Activated CD4-positive, alpha-beta T cell treated with anti-CD3 and anti-CD28 coated beads, Interleukin-2, Interleukin-4, amounts not matched to agents 100 ng/mL and 50 ng/mL, durations not matched to agents 16 hours and 8 hours (primary cell): Measurements from ENCODE around the gene TSEN34.
"Not testable (repeated sequence)": the region's sequence is repeated elsewhere in the genome, so short reads cannot be mapped to it uniquely, and the experiment has no call there.

Experiments used
- DNase-seq: peaks from one replicate; pipeline ENCODE4 v3.0.0-alpha.2; 2020; ENCODE audit warnings: low spot score

TSEN34 gene

GRCh38 chr19:54160854-54161253 is 30.3 kb upstream of the TSEN34 start:
- DNase-seq: no peak

GRCh38 chr19:54162241-54162805 is 28.8 kb upstream of the TSEN34 start:
- peak; percentile 76 for DNase-seq

GRCh38 chr19:54162884-54163283 is 28.2 kb upstream of the TSEN34 start:
- DNase-seq: no peak

- peak; percentile 79 for DNase-seq
Measured at GRCh38 chr19:54164369-54165068, 26.6 kb upstream of the TSEN34 start.

- DNase-seq: no peak
Measured at GRCh38 chr19:54165222-54165621, 25.9 kb upstream of the TSEN34 start.

- peak; percentile 88 for DNase-seq
Measured at GRCh38 chr19:54168174-54168917, 22.8 kb upstream of the TSEN34 start.

GRCh38 chr19:54169149-54169740 is 21.9 kb upstream of the TSEN34 start:
- no peak for DNase-seq

- not testable (repeated sequence) for DNase-seq
Measured at GRCh38 chr19:54171736-54172431, 19.2 kb upstream of the TSEN34 start.

- no peak for DNase-seq
Measured at GRCh38 chr19:54172471-54173358, 18.4 kb upstream of the TSEN34 start, which contains the start of gene TMC4. Gene TMC4, minus strand, starts transcription at chr19:54173160. Its CDS starts 43 bp downstream, at chr19:54173117.

GRCh38 chr19:54173359-54173699 is 17.8 kb upstream of the TSEN34 start:
- no peak for DNase-seq

GRCh38 chr19:54173951-54174834 is 16.9 kb upstream of the TSEN34 start:
- no peak for DNase-seq

- DNase-seq: no peak
Measured at GRCh38 chr19:54178581-54179261, 12.4 kb upstream of the TSEN34 start.

GRCh38 chr19:54179262-54179852 is 11.8 kb upstream of the TSEN34 start:
- no peak for DNase-seq

- DNase-seq: no peak
Measured at GRCh38 chr19:54179921-54180461, 11.1 kb upstream of the TSEN34 start.

GRCh38 chr19:54180691-54181091 is 10.4 kb upstream of the TSEN34 start:
- no peak for DNase-seq

- DNase-seq: not testable (repeated sequence)
Measured at GRCh38 chr19:54181894-54182293, 9.2 kb upstream of the TSEN34 start.

- DNase-seq: no peak
Measured at GRCh38 chr19:54183431-54183830, 7.7 kb upstream of the TSEN34 start.

GRCh38 chr19:54186351-54186750 is 4.8 kb upstream of the TSEN34 start:
- no peak for DNase-seq

- no peak for DNase-seq
Measured at GRCh38 chr19:54186934-54187381, 4.2 kb upstream of the TSEN34 start.
